CD14-positive monocyte (primary cell): ENCODE measurements around the gene MYH10. TPM values are rescaled to one million over a fixed set of nuclear protein-coding genes. Genes with fewer than 3 reads are reported as not detected.
A peak's percentile ranks its signal among the peaks of the same experiment; 100 is the strongest.

Experiments
- DNase-seq, 3 donors: peaks; one replicate each; pipeline ENCODE4 v3.0.0-alpha.2; 2011 to 2022
- H2AFZ ChIP-seq: 2 replicates; pipeline ENCODE4 v1.6.0; 2012; ENCODE audit warnings: mild to moderate bottlenecking, low read depth, low read length, inconsistent platforms; ENCODE audit not compliant: insufficient read depth, poor library complexity, severe bottlenecking
- H3K27ac ChIP-seq, 2 donors: 1 replicate in 1 of 2; 2 replicates in 1 of 2; pipeline ENCODE4 v1.5.1; 2012 to 2013; ENCODE audit warnings: low read length in 2 of 2, control low read depth in 1 of 2, inconsistent platforms in 1 of 2, low read depth in 1 of 2, mild to moderate bottlenecking in 1 of 2
- H3K27me3 ChIP-seq, 2 donors: one replicate each; pipeline versions ENCODE4 v1.6.0 to v1.6.1; 2011 to 2013; ENCODE audit warnings: low read length in 2 of 2; ENCODE audit not compliant: control insufficient read depth in 2 of 2, insufficient read depth in 2 of 2
- H3K36me3 ChIP-seq, 2 donors: replicated peaks in 1 of 2; 1 replicate in 1 of 2; 2 replicates in 1 of 2; pipeline versions ENCODE4 v1.5.1 to v1.6.1; 2012 to 2013; ENCODE audit warnings: low read length in 2 of 2, control low read depth in 1 of 2, inconsistent platforms in 1 of 2, mild to moderate bottlenecking in 1 of 2; ENCODE audit not compliant: insufficient read depth in 2 of 2, control insufficient read depth in 1 of 2
- H3K4me1 ChIP-seq, 2 donors: 1 replicate in 1 of 2; 2 replicates in 1 of 2; pipeline versions ENCODE4 v1.5.1 to v1.6.1; 2012 to 2013; ENCODE audit warnings: low read length in 2 of 2, control low read depth in 1 of 2, inconsistent platforms in 1 of 2, mild to moderate bottlenecking in 1 of 2, moderate library complexity in 1 of 2; ENCODE audit not compliant: insufficient read depth in 2 of 2, control insufficient read depth in 1 of 2
- H3K4me2 ChIP-seq: replicated peaks from 2 replicates; pipeline ENCODE3; 2012; ENCODE audit warnings: low read length, moderate library complexity, mild to moderate bottlenecking; ENCODE audit not compliant: poor library complexity, severe bottlenecking; ENCODE audit errors: extremely low read depth
- H3K4me3 ChIP-seq, 3 experiments: fragments of 200-600 bp in 1 of 3; sonication (generic) in 1 of 3; replicated peaks in 1 of 3; 1 replicate in 2 of 3; 2 replicates in 1 of 3; pipeline ENCODE4 v1.5.1; 2011 to 2013; ENCODE audit warnings: low read length in 3 of 3, mild to moderate bottlenecking in 3 of 3, control low read depth in 2 of 3, low read depth in 2 of 3, inconsistent platforms in 1 of 3, moderate library complexity in 1 of 3
- H3K79me2 ChIP-seq: 2 replicates; pipeline ENCODE4 v1.6.0; 2012; ENCODE audit warnings: mild to moderate bottlenecking, control low read depth, inconsistent platforms, low read length, moderate library complexity; ENCODE audit not compliant: insufficient read depth
- H3K9ac ChIP-seq: 2 replicates; pipeline ENCODE4 v1.6.0; 2017; ENCODE audit warnings: low read length, mild to moderate bottlenecking; ENCODE audit not compliant: insufficient read depth, poor library complexity, severe bottlenecking
- H3K9me3 ChIP-seq, 2 donors: replicated peaks in 1 of 2; 1 replicate in 1 of 2; 2 replicates in 1 of 2; pipeline versions ENCODE4 v1.5.1 to v1.6.1; 2012 to 2013; ENCODE audit warnings: low read length in 2 of 2, control low read depth in 1 of 2; ENCODE audit not compliant: control insufficient read depth in 1 of 2, insufficient read depth in 1 of 2
- H4K20me1 ChIP-seq: 2 replicates; pipeline ENCODE4 v1.6.0; 2012; ENCODE audit warnings: mild to moderate bottlenecking, low read length, control low read depth, moderate library complexity; ENCODE audit not compliant: insufficient read depth
- H3K27ac Mint-ChIP-seq, 7 donors: one replicate each; pipeline ENCODE4 v1.8.0; 2020; ENCODE audit warnings: mild to moderate bottlenecking in 7 of 7, mixed read lengths in 7 of 7, moderate library complexity in 6 of 7, inconsistent platforms in 2 of 7
- H3K27me3 Mint-ChIP-seq, 3 donors: one replicate each; pipeline ENCODE4 v1.8.0; 2021 to 2022; ENCODE audit warnings: low read depth in 3 of 3, mild to moderate bottlenecking in 3 of 3, mixed read lengths in 3 of 3, moderate library complexity in 3 of 3, inconsistent platforms in 1 of 3
- H3K36me3 Mint-ChIP-seq, 2 donors: one replicate each; pipeline ENCODE4 v1.8.0; 2020; ENCODE audit warnings: mixed read lengths in 2 of 2, inconsistent platforms in 1 of 2, mild to moderate bottlenecking in 1 of 2
- H3K4me1 Mint-ChIP-seq: one replicate; pipeline ENCODE4 v1.8.0; 2020; ENCODE audit warnings: mild to moderate bottlenecking, mixed read lengths
- H3K4me3 Mint-ChIP-seq, 2 donors: one replicate each; pipeline ENCODE4 v1.8.0; 2020; ENCODE audit warnings: mild to moderate bottlenecking in 2 of 2, mixed read lengths in 2 of 2, moderate library complexity in 1 of 2
- H3K9me3 Mint-ChIP-seq, 7 donors: one replicate each; pipeline ENCODE4 v1.8.0; 2020 to 2022; ENCODE audit warnings: mixed read lengths in 7 of 7, mild to moderate bottlenecking in 6 of 7, moderate library complexity in 6 of 7, inconsistent platforms in 2 of 7
- WGBS: methylation state at CpG from one replicate; pipeline ENCODE4 v1.1.5; 2013; ENCODE audit warnings: missing lambda C conversion rate; ENCODE audit not compliant: insufficient coverage; 5-methylcytosine and 5-hydroxymethylcytosine counted together
- intact Hi-C, 2 donors: fragments of 100-400 bp; cut with micrococcal nuclease; formaldehyde crosslinking; loops; one replicate each; pipeline versions ENCODE4 v1.15.0 to v1.15.1; 2023
- polyA plus RNA-seq, 3 donors: library from polyadenylated mRNA; depleted of rRNA in 1 of 3; unstranded in 2 of 3; stranded (reverse) in 1 of 3; fragments of 300-500 nt in 2 of 3; fragments of >200 nt in 1 of 3; fragmentation: Illumina TruSeq in 2 of 3; gene quantifications; 1 replicate in 2 of 3; 2 replicates in 1 of 3; pipeline ENCODE4 v1.2.3, GENCODE V29; 2012 to 2021
- TF ChIP-seq, protein P1 (sequence below): fragments of 200-600 bp; IDR thresholded peaks from one replicate; pipeline ENCODE4 v1.8.0; 2022; ENCODE audit warnings: antibody characterized with exemption, mild to moderate bottlenecking

The MYH10 gene
- polyA plus RNA-seq, 3 donors: 0.42 to 0.65 TPM; not detected in 1

GRCh38 chr17:8459107-8459506 is 171.4 kb downstream of the MYH10 start:
- peak overlapping the region in 1 of 7 donors; percentile 27 for H3K27ac Mint-ChIP-seq
- TF ChIP-seq, protein P1, sequence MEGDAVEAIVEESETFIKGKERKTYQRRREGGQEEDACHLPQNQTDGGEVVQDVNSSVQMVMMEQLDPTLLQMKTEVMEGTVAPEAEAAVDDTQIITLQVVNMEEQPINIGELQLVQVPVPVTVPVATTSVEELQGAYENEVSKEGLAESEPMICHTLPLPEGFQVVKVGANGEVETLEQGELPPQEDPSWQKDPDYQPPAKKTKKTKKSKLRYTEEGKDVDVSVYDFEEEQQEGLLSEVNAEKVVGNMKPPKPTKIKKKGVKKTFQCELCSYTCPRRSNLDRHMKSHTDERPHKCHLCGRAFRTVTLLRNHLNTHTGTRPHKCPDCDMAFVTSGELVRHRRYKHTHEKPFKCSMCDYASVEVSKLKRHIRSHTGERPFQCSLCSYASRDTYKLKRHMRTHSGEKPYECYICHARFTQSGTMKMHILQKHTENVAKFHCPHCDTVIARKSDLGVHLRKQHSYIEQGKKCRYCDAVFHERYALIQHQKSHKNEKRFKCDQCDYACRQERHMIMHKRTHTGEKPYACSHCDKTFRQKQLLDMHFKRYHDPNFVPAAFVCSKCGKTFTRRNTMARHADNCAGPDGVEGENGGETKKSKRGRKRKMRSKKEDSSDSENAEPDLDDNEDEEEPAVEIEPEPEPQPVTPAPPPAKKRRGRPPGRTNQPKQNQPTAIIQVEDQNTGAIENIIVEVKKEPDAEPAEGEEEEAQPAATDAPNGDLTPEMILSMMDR: no peak
- H3K4me3 Mint-ChIP-seq: no peak overlapping the region
- H3K4me3 ChIP-seq: no peak overlapping the region
- no peak overlapping the region for H3K4me2 ChIP-seq
- no peaks in the 10 kb centered on the region for H3K9me3 ChIP-seq
- peaks cover 81% of the 10 kb centered on the region for H4K20me1 ChIP-seq
- no peak overlapping the region for H3K9ac ChIP-seq
- no peaks in the 10 kb centered on the region for H3K9me3 Mint-ChIP-seq
- peaks cover 14% of the 10 kb centered on the region for H3K79me2 ChIP-seq
- no peaks in the 10 kb centered on the region for H3K4me1 ChIP-seq
- 98% methylated on average over 4 of the region's 4 CpGs for WGBS
- DNase-seq: no peak
- H3K27ac ChIP-seq: no peak overlapping the region
- no peaks in the 10 kb centered on the region for H3K4me1 Mint-ChIP-seq
- no peak overlapping the region for H2AFZ ChIP-seq
- H3K27me3 ChIP-seq: no peaks in the 10 kb centered on the region
- peaks cover 82 to 97% of the 10 kb centered on the region in 2 donors for H3K36me3 Mint-ChIP-seq
- intact Hi-C loops: no loop called here
- no peaks in the 10 kb centered on the region for H3K27me3 Mint-ChIP-seq
- H3K36me3 ChIP-seq: peaks cover 96 to 100% of the 10 kb centered on the region in 2 donors

DNA sequence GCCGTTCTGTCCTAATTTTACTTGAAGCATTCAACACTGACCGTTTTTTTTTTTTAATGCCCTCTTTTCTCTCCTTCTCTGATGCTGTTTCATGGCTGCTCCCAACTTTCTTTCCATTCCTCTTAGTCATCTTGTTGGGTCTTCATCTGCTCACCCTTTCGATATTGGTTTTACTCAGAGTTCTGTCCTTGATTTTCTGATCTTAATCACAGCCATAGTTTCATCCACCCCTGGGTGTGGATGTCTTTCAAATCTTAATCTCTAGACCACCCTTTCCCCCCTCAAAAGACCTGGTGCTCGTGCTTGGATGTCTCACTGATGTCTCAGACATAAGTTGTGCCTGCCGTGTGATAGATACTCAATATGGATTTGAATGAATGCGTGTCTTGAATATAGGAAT is 172.4 kb downstream of the MYH10 start:
- Histone ChIP-seq H3K9me3 (no peaks in the 10 kb centered on the region), H3K4me2 (no peak overlapping the region), H4K20me1 (peaks cover 72% of the 10 kb centered on the region), H3K27me3 (no peaks in the 10 kb centered on the region), H3K4me3 (no peak overlapping the region), H3K9ac (no peak overlapping the region), H3K4me1 (no peaks in the 10 kb centered on the region), H2AFZ (no peak overlapping the region), H3K79me2 (peaks cover 8% of the 10 kb centered on the region), H3K36me3 (peaks cover 95 to 100% of the 10 kb centered on the region in 2 donors), H3K27ac (no peak overlapping the region)
- intact Hi-C loops: no loop called here
- no peaks in the 10 kb centered on the region for H3K4me1 Mint-ChIP-seq
- H3K27me3 Mint-ChIP-seq: no peaks in the 10 kb centered on the region
- H3K27ac Mint-ChIP-seq: peak overlapping the region in 2 of 7 donors; percentile 13 to 81
- H3K4me3 Mint-ChIP-seq: no peak overlapping the region
- H3K9me3 Mint-ChIP-seq: no peaks in the 10 kb centered on the region
- peaks cover 80 to 96% of the 10 kb centered on the region in 2 donors for H3K36me3 Mint-ChIP-seq
- TF ChIP-seq, protein P1: no peak
- WGBS: 98% methylated on average over 4 of the region's 6 CpGs
- no peak for DNase-seq
